CD4-positive, alpha-beta T cell treated with Interleukin-1 beta for 1 hour (primary cell): Measurements from ENCODE around the gene ARHGAP19.
A peak's percentile ranks its signal among the peaks of the same experiment; 100 is the strongest.

Experiments used
- DNase-seq, 2 donors: peaks; one replicate each; pipeline ENCODE4 v3.0.0-alpha.2; 2020 to 2022

The ARHGAP19 gene

GRCh38 chr10:97228130-97228774 is 64.2 kb downstream of the ARHGAP19 start:
- DNase-seq: no peak

GRCh38 chr10:97226398-97226797 is 66.0 kb downstream of the ARHGAP19 start:
- no peak for DNase-seq

- no peak for DNase-seq
Observed at GRCh38 chr10:97224483-97225435, 67.7 kb downstream of the ARHGAP19 start.

- no peak for DNase-seq
Observed at GRCh38 chr10:97222326-97222961, 70.0 kb downstream of the ARHGAP19 start.

GRCh38 chr10:97220355-97220754 is 72.1 kb downstream of the ARHGAP19 start:
- no peak for DNase-seq

GRCh38 chr10:97217299-97217698 is 75.1 kb downstream of the ARHGAP19 start:
- no peak for DNase-seq

- no peak for DNase-seq
Observed at GRCh38 chr10:97215619-97216260, 76.7 kb downstream of the ARHGAP19 start.

GRCh38 chr10:97213431-97213830 is 79.0 kb downstream of the ARHGAP19 start:
- DNase-seq: no peak

GRCh38 chr10:97211229-97211628 is 81.2 kb downstream of the ARHGAP19 start:
- no peak for DNase-seq

- peak; percentile 51 to 64 for DNase-seq
Observed at GRCh38 chr10:97210543-97210960, 81.9 kb downstream of the ARHGAP19 start.

GRCh38 chr10:97207756-97208346 is 84.6 kb downstream of the ARHGAP19 start:
- DNase-seq: no peak

GRCh38 chr10:97207131-97207530 is 85.3 kb downstream of the ARHGAP19 start:
- no peak for DNase-seq

- DNase-seq: no peak
Observed at GRCh38 chr10:97204826-97205679, 87.4 kb downstream of the ARHGAP19 start.

GRCh38 chr10:97203220-97203619 is 89.2 kb downstream of the ARHGAP19 start:
- DNase-seq: no peak

- no peak for DNase-seq
Observed at GRCh38 chr10:97200616-97201015, 91.8 kb downstream of the ARHGAP19 start.

GRCh38 chr10:97199152-97199551 is 93.3 kb downstream of the ARHGAP19 start:
- no peak for DNase-seq

- DNase-seq: no peak
Observed at GRCh38 chr10:97197030-97197500, 95.4 kb downstream of the ARHGAP19 start.

- DNase-seq: peak; percentile 56 to 72
Observed at GRCh38 chr10:97196223-97197029, 96.0 kb downstream of the ARHGAP19 start.

- DNase-seq: no peak
Observed at GRCh38 chr10:97195706-97196222, 96.7 kb downstream of the ARHGAP19 start.

GRCh38 chr10:97192952-97193435 is 99.4 kb downstream of the ARHGAP19 start:
- no peak for DNase-seq
